ENCODE measurements around the gene RPL3. TPM values are rescaled to one million over a fixed set of nuclear protein-coding genes. Genes with fewer than 3 reads are reported as not detected.

Gene RPL3
- total RNA-seq, 1 experiment from 2014 or later = 3,009 TPM

- no peak for TF ChIP-seq ARID4B (CRISPR knock-in tag; IDR thresholded peaks at IDR 0.05; ENCODE audit: borderline replicate concordance)
- no peak for TF ChIP-seq TEAD4 (CRISPR knock-in tag; IDR thresholded peaks at IDR 0.05)
- TF ChIP-seq FOXJ3 (CRISPR knock-in tag; IDR thresholded peaks at IDR 0.05; ENCODE audit: borderline replicate concordance) = no peak
- TF ChIP-seq FOXK1 (CRISPR knock-in tag; IDR thresholded peaks at IDR 0.05) = no peak
- no peak for TF ChIP-seq ZNF263 (CRISPR knock-in tag; IDR thresholded peaks at IDR 0.05; ENCODE audit: low read depth)
- TF ChIP-seq SP1 (CRISPR knock-in tag; conservative IDR thresholded peaks at IDR 0.05) = no peak
- no peak for TF ChIP-seq GTF2I (CRISPR knock-in tag; conservative IDR thresholded peaks at IDR 0.05)
- no peak for TF ChIP-seq ZBTB21 (CRISPR knock-in tag; IDR thresholded peaks at IDR 0.05; ENCODE audit: borderline replicate concordance)
- TF ChIP-seq ATF1 (CRISPR knock-in tag; IDR thresholded peaks at IDR 0.05) = no peak
- TF ChIP-seq TCF7 (CRISPR knock-in tag; IDR thresholded peaks at IDR 0.05; ENCODE audit: low read depth) = no peak
- TF ChIP-seq ERG (CRISPR knock-in tag; IDR thresholded peaks at IDR 0.05) = no peak
- no peak for TF ChIP-seq EMX1 (CRISPR knock-in tag; IDR thresholded peaks at IDR 0.05)
- TF ChIP-seq ZNF423 (CRISPR knock-in tag; IDR thresholded peaks at IDR 0.05) = no peak
- TF ChIP-seq ATF3 (CRISPR knock-in tag; conservative IDR thresholded peaks at IDR 0.05) = no peak
- CTCF ChIA-PET = interaction anchor here (0.5 to 3.0 kb wide), 8 partner anchors 12 to 278 kb away, joined by 3 to 12 read pairs (median 4); no protein-coding TSS in a partner anchor
- peak overlapping the region; percentile 61 for H3K27ac Mint-ChIP-seq
Measured at GRCh38 chr22:39279170-39279850, 40.1 kb downstream of the RPL3 start.

GRCh38 chr22:39278040-39278439 lies 41.4 kb downstream of the RPL3 start:
- peaks cover 6% of the 10 kb centered on the region for H3K27me3 Mint-ChIP-seq (ENCODE audit: low read depth)
- H3K4me3 Mint-ChIP-seq = no peak overlapping the region
- no peak for DNase-seq (ENCODE audit: low spot score)
- peaks cover 31% of the 10 kb centered on the region for H3K4me1 Mint-ChIP-seq
- peaks cover 12% of the 10 kb centered on the region for H3K36me3 Mint-ChIP-seq
- H3K9me3 Mint-ChIP-seq = peaks cover 15% of the 10 kb centered on the region
- no peak overlapping the region for H3K27ac Mint-ChIP-seq
- CTCF ChIA-PET = interaction anchor here (0.5 to 1.2 kb wide), 4 partner anchors 28 to 535 kb away, joined by 3 to 5 read pairs (median 3); no protein-coding TSS in a partner anchor
- no peak for ATAC-seq
- POLR2A ChIA-PET = no interaction called here
- TF ChIP-seq JUN (CRISPR knock-in tag; IDR thresholded peaks at IDR 0.05) (no peak), USF2 (CRISPR knock-in tag; IDR thresholded peaks at IDR 0.05) (no peak), ZNF671 (CRISPR knock-in tag; IDR thresholded peaks at IDR 0.05) (no peak), ZNF263 (CRISPR knock-in tag; IDR thresholded peaks at IDR 0.05; ENCODE audit: low read depth) (no peak), ZNF425 (CRISPR knock-in tag; conservative IDR thresholded peaks at IDR 0.05) (no peak), ZSCAN18 (CRISPR knock-in tag; IDR thresholded peaks at IDR 0.05) (no peak), ATF2 (CRISPR knock-in tag; IDR thresholded peaks at IDR 0.05; ENCODE audit: borderline replicate concordance, low read depth) (no peak), GABPB1 (CRISPR knock-in tag; IDR thresholded peaks at IDR 0.05) (no peak), TP53 (CRISPR knock-in tag; IDR thresholded peaks at IDR 0.05) (no peak)

More at GRCh38 chr22:39279170-39279850, 40.1 kb downstream of the RPL3 start:
- Mint-ChIP-seq H3K36me3 (peaks cover 12% of the 10 kb centered on the region), H3K27me3 (ENCODE audit: low read depth) (peaks cover 6% of the 10 kb centered on the region), H3K9me3 (peaks cover 15% of the 10 kb centered on the region), H3K4me1 (peaks cover 31% of the 10 kb centered on the region), H3K4me3 (no peak overlapping the region)
- POLR2A ChIA-PET = no interaction called here
- DNase-seq (ENCODE audit: low spot score) (no peak), ATAC-seq (peak; percentile 28)
